Breast epithelium (tissue), 4 donors: ENCODE data around the gene S100A10. TPM values are rescaled to one million over a fixed set of nuclear protein-coding genes. Genes with fewer than 3 reads are reported as not detected.

Source experiments
- DNase-seq, 2 donors: peaks; one replicate each; pipeline ENCODE4 v3.0.0-alpha.2; 2019; ENCODE audit warnings: low spot score in 2 of 2
- H3K27ac ChIP-seq, 2 donors: fragments of 200-600 bp; sonication (generic) in 1 of 2; one replicate each; pipeline ENCODE4 v1.5.1; 2016 to 2019; ENCODE audit warnings: mild to moderate bottlenecking in 1 of 2
- H3K27me3 ChIP-seq, 2 donors: fragments of 200-600 bp; sonication (generic) in 1 of 2; one replicate each; pipeline versions ENCODE4 v1.5.1 to v1.6.0; 2017 to 2019; ENCODE audit warnings: control low read depth in 1 of 2, mild to moderate bottlenecking in 1 of 2
- H3K36me3 ChIP-seq: fragments of 200-600 bp; one replicate; pipeline ENCODE4 v1.5.1; 2019
- H3K4me1 ChIP-seq, 2 donors: fragments of 200-600 bp; sonication (generic); one replicate each; pipeline ENCODE4 v1.5.1; 2016 to 2019; ENCODE audit warnings: control low read depth in 1 of 2
- H3K4me3 ChIP-seq, 3 donors: fragments of 200-600 bp; sonication (generic); 1 replicate in 2 of 3; 2 replicates in 1 of 3; pipeline ENCODE4 v1.5.1; 2016 to 2019; ENCODE audit warnings: mild to moderate bottlenecking in 3 of 3, moderate library complexity in 2 of 3
- H3K9me3 ChIP-seq, 2 donors: fragments of 200-600 bp; sonication (generic) in 1 of 2; one replicate each; pipeline ENCODE4 v1.5.1; 2016 to 2019; ENCODE audit warnings: control low read depth in 1 of 2
- POLR2A ChIP-seq: fragments of 450-650 bp; IDR thresholded peaks from one replicate; pipeline ENCODE4 v1.6.1; 2016; ENCODE audit warnings: antibody characterized with exemption, mild to moderate bottlenecking, moderate library complexity
- POLR2AphosphoS5 ChIP-seq, 3 donors: sonication (generic); formaldehyde crosslinking; IDR thresholded peaks; one replicate each; pipeline ENCODE4 v1.6.1; 2017; ENCODE audit warnings: antibody characterized with exemption in 3 of 3
- intact Hi-C: fragments of 100-400 bp; cut with DNase I; formaldehyde crosslinking; loops from one replicate; pipeline ENCODE4 v1.15.1; 2023; ENCODE audit warnings: low total_unique reads
- total RNA-seq, 3 donors: library from RNA; depleted of rRNA; stranded (reverse); fragments of >200 nt; gene quantifications; one replicate each; pipeline ENCODE4 v1.1.0, GENCODE V29; 2016
- TF ChIP-seq, protein P1 (sequence below), 3 donors: fragments of 450-650 bp; IDR thresholded peaks; one replicate each; pipeline ENCODE4 v1.5.1; 2016 to 2017; ENCODE audit warnings: antibody characterized with exemption in 3 of 3, mild to moderate bottlenecking in 3 of 3, moderate library complexity in 3 of 3

Gene S100A10
- total RNA-seq, 3 donors from 2014 or later = 70.4 to 156 (median 84.9) TPM

DNA sequence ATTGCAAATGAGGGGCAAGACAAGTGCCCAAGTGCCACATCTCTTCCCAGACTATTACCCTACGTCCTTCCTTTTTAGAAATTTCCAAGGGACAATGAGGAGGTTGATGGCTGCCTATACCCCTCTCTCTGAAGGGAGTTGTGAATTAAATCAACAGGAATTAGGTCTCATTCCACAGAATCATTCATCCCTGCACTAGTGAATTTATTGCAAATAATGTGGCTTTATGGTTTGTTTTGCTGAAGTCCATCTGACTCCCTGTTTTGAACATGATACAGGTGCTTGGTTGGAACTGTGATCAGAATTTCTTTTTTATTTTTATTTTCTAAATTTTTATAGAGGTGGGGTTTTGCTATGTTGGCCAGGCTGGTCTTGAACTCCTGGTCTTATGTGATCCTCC lies 50.1 kb downstream of the S100A10 start:
- Histone ChIP-seq H3K36me3 (no peaks in the 10 kb centered on the region), H3K9me3 (no peaks in the 10 kb centered on the region), H3K27ac (no peak overlapping the region), H3K27me3 (no peaks in the 10 kb centered on the region), H3K4me1 (peaks cover 5 to 7% of the 10 kb centered on the region in 2 donors), H3K4me3 (no peak overlapping the region)
- TF ChIP-seq POLR2A = no peak
- TF ChIP-seq, protein P1, sequence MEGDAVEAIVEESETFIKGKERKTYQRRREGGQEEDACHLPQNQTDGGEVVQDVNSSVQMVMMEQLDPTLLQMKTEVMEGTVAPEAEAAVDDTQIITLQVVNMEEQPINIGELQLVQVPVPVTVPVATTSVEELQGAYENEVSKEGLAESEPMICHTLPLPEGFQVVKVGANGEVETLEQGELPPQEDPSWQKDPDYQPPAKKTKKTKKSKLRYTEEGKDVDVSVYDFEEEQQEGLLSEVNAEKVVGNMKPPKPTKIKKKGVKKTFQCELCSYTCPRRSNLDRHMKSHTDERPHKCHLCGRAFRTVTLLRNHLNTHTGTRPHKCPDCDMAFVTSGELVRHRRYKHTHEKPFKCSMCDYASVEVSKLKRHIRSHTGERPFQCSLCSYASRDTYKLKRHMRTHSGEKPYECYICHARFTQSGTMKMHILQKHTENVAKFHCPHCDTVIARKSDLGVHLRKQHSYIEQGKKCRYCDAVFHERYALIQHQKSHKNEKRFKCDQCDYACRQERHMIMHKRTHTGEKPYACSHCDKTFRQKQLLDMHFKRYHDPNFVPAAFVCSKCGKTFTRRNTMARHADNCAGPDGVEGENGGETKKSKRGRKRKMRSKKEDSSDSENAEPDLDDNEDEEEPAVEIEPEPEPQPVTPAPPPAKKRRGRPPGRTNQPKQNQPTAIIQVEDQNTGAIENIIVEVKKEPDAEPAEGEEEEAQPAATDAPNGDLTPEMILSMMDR (IDR thresholded peaks at IDR 0.05) = no peak
- TF ChIP-seq POLR2AphosphoS5 (IDR thresholded peaks at IDR 0.05) = no peak
- intact Hi-C loops = no loop called here
- DNase-seq = no peak

GRCh38 chr1:151942882-151943281 lies 50.8 kb downstream of the S100A10 start:
- H3K27me3 ChIP-seq = no peaks in the 10 kb centered on the region
- no peak overlapping the region for H3K4me3 ChIP-seq
- no peaks in the 10 kb centered on the region for H3K36me3 ChIP-seq
- no peak for DNase-seq
- no peak for TF ChIP-seq POLR2A
- TF ChIP-seq POLR2AphosphoS5 (IDR thresholded peaks at IDR 0.05) = no peak
- TF ChIP-seq, protein P1 (IDR thresholded peaks at IDR 0.05) = no peak
- H3K9me3 ChIP-seq = no peaks in the 10 kb centered on the region
- H3K4me1 ChIP-seq = peaks cover 5 to 7% of the 10 kb centered on the region in 2 donors
- intact Hi-C loops = no loop called here
- H3K27ac ChIP-seq = no peak overlapping the region

DNA sequence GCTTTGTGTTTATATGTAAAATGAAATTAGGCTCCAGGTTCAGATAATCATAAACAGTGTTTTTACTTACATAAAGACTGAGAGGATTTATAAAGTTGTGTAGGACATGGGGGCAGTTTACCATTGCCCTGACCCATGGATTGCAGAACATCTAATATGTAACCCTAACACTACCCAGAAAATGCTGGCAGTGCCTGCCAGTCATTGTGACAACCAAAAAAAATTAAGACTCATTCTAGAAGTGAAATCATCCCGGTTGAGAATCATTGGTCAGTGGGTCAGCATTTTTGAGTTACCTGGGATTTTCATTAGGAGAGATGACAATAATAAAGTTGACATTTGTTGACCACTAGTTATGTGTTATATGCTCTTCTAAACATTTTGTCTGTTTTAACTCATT lies 53.1 kb downstream of the S100A10 start:
- TF ChIP-seq, protein P1 (IDR thresholded peaks at IDR 0.05) = no peak
- no peak for TF ChIP-seq POLR2A
- TF ChIP-seq POLR2AphosphoS5 (IDR thresholded peaks at IDR 0.05) = no peak

DNA sequence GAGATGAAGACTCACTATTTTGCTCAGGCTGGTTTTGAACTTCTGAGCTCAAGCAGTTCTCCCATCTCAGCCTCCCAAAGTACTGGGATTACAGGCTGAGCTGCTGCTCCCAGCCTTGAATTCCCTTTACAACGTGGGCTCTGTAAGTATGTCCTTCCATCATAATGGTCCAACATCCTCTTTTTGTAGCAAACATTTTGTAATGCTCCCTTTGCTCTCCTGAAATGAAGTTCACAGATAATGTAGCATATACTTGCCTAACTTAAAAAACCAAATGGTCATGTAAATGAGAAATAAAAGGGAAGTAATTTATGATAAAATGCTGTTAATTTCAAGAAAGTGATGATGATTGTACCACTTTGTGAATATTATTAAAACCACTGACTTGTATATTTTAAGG lies 53.9 kb downstream of the S100A10 start:
- Histone ChIP-seq H3K9me3 (no peaks in the 10 kb centered on the region), H3K27me3 (no peaks in the 10 kb centered on the region)
- intact Hi-C loops = no loop called here

More for the DNA sequence above, 53.1 kb downstream of the S100A10 start:
- Histone ChIP-seq H3K27ac (peak overlapping the region in 1 of 2 donors; percentile 70), H3K27me3 (no peaks in the 10 kb centered on the region), H3K36me3 (no peaks in the 10 kb centered on the region), H3K4me1 (peaks cover 0 to 1% of the 10 kb centered on the region in 2 donors), H3K9me3 (no peaks in the 10 kb centered on the region), H3K4me3 (no peak overlapping the region)
- intact Hi-C loops = no loop called here
- no peak for DNase-seq

DNA sequence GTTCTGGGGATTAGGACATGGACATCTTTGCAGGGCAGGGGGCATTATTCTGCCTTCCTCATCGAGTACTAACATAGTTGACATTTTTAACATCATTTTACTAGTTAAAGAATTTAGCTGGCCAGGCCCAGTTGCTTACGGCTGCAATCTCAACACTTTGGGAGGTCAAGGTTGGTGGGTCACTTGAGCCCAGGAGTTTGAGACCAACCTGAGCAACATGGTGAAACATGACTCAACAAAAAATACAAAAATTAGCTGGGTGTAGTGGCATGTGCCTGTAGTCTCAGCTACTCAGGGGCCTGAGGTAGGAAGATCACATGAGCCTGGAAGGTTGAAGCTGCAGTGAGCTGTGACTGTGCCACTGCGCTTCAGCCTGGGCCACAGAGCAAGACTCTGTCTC lies 54.5 kb downstream of the S100A10 start:
- Histone ChIP-seq H3K27me3 (no peaks in the 10 kb centered on the region), H3K4me1 (no peaks in the 10 kb centered on the region), H3K9me3 (no peaks in the 10 kb centered on the region), H3K4me3 (no peak overlapping the region), H3K27ac (no peak overlapping the region), H3K36me3 (no peaks in the 10 kb centered on the region)
- TF ChIP-seq POLR2A = no peak
- no peak for TF ChIP-seq POLR2AphosphoS5 (IDR thresholded peaks at IDR 0.05)
- TF ChIP-seq, protein P1 (IDR thresholded peaks at IDR 0.05) = no peak
- DNase-seq = no peak
- intact Hi-C loops = no loop called here

More for the DNA sequence above, 53.9 kb downstream of the S100A10 start:
- no peak for TF ChIP-seq POLR2AphosphoS5 (IDR thresholded peaks at IDR 0.05)
- TF ChIP-seq, protein P1 (IDR thresholded peaks at IDR 0.05) = no peak
- H3K4me3 ChIP-seq = no peak overlapping the region
- no peaks in the 10 kb centered on the region for H3K4me1 ChIP-seq
- DNase-seq = no peak
- no peak overlapping the region for H3K27ac ChIP-seq
- H3K36me3 ChIP-seq = no peaks in the 10 kb centered on the region
